Activated CD8-positive, alpha-beta memory T cell treated with anti-CD3 and anti-CD28 coated beads, Interleukin-2, amount 10 ng/mL, durations not matched to agents 7 days and 5 days (primary cell): ENCODE measurements around the gene COL5A3. TPM values are rescaled to one million over a fixed set of nuclear protein-coding genes. Genes with fewer than 3 reads are reported as not detected.
"Not testable (repeated sequence)": the region's sequence is repeated elsewhere in the genome, so short reads cannot be mapped to it uniquely, and the experiment has no call there.

Experiments used
- ATAC-seq: fragments of 150-1000 bp; cut with Tn5 transposase; one replicate; pipeline ENCODE4 v1.10.0; 2021; ENCODE audit warnings: moderate library complexity
- CTCF ChIA-PET: fragments of 350-600 bp; sonication (Branson Sonifier 250); formaldehyde crosslinking; loops from one replicate; lab custom pipeline; 2021; ENCODE audit warnings: antibody characterized with exemption; lab: Charles Lee
- DNase-seq: peaks from one replicate; pipeline ENCODE4 v3.0.0-alpha.2; 2020
- H3K27ac Mint-ChIP-seq: one replicate; pipeline ENCODE4 v1.8.0; 2021; ENCODE audit warnings: mild to moderate bottlenecking, mixed read lengths
- H3K27me3 Mint-ChIP-seq: one replicate; pipeline ENCODE4 v1.8.0; 2021; ENCODE audit warnings: mixed read lengths
- H3K36me3 Mint-ChIP-seq: one replicate; pipeline ENCODE4 v1.8.0; 2021; ENCODE audit warnings: mild to moderate bottlenecking, mixed read lengths
- H3K4me1 Mint-ChIP-seq: one replicate; pipeline ENCODE4 v1.8.0; 2021; ENCODE audit warnings: mixed read lengths
- H3K4me3 Mint-ChIP-seq: one replicate; pipeline ENCODE4 v1.8.0; 2021; ENCODE audit warnings: mild to moderate bottlenecking, moderate library complexity, mixed read lengths
- H3K9me3 Mint-ChIP-seq: one replicate; pipeline ENCODE4 v1.8.0; 2022; ENCODE audit warnings: low read depth, mixed read lengths
- total RNA-seq, 2 experiments: library from RNA; stranded (reverse); gene quantifications; one replicate each; pipeline ENCODE4 v1.2.3, GENCODE V29; 2021

COL5A3 gene
- total RNA-seq, 2 experiments from 2014 or later: 0.09 TPM; not detected in 1

- H3K27me3 Mint-ChIP-seq: peaks cover 22% of the 10 kb centered on the region
- DNase-seq, ATAC-seq, H3K4me3 Mint-ChIP-seq, CTCF ChIA-PET, H3K36me3 Mint-ChIP-seq, H3K4me1 Mint-ChIP-seq, H3K9me3 Mint-ChIP-seq, H3K27ac Mint-ChIP-seq: not testable (repeated sequence)
Measured at GRCh38 chr19:10023096-10023495, 12.8 kb upstream of the COL5A3 start.

DNA sequence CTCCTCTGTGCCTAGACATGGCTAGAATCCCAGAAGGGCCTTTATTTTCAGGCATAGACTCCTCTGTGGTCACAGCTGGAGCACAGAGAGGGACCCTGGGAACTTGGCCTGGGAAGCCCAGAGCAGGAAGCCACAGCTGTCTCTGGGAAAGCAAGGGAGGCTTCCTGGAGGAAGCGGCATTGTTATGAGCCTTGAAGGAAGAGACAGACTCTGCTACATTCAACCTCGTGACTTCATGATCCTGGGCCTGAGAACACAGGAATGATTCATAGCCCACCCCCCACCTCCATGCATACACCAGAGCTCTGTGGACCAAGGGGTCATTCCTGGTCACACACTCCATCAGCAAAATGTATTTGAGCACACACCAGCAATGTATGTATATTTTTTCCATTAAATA is 11.6 kb upstream of the COL5A3 start:
- CTCF ChIA-PET: interaction anchor here (1.0 kb wide), 1 partner anchor 89 kb away, joined by 4 read pairs; no protein-coding TSS in a partner anchor
- ATAC-seq (no peak), DNase-seq (no peak)
- Mint-ChIP-seq H3K4me3 (no peak overlapping the region), H3K9me3 (no peaks in the 10 kb centered on the region), H3K27me3 (peaks cover 13% of the 10 kb centered on the region), H3K27ac (no peak overlapping the region), H3K4me1 (no peaks in the 10 kb centered on the region), H3K36me3 (no peaks in the 10 kb centered on the region)

- no peak overlapping the region for H3K4me3 Mint-ChIP-seq
- no peaks in the 10 kb centered on the region for H3K36me3 Mint-ChIP-seq
- no peak overlapping the region for H3K27ac Mint-ChIP-seq
- no peak for DNase-seq
- no peaks in the 10 kb centered on the region for H3K9me3 Mint-ChIP-seq
- ATAC-seq: no peak
- H3K4me1 Mint-ChIP-seq: no peaks in the 10 kb centered on the region
- CTCF ChIA-PET: interaction anchor here (1.0 kb wide), 1 partner anchor 89 kb away, joined by 4 read pairs; no protein-coding TSS in a partner anchor
- H3K27me3 Mint-ChIP-seq: peaks cover 8% of the 10 kb centered on the region
Measured at GRCh38 chr19:10021446-10021845, 11.1 kb upstream of the COL5A3 start.

DNA sequence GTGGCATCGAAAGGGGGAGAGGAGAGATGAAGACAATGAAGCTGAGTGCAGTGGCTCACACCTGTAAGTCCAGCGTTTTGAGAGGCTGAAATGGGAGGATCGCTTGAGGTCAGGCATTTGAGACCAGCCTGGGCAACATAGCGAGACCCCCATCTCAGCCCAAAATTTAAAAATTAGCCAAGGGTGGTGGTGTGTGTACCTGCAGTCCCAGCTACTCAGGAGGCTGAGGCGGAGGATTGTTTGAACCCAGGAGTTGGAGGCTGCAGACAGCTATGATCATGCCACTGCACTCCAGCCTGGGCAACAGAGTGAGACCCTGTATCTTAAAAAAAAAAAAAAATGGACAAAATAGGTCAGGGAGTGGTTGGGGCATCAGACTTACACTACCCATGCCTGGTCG is 10.5 kb upstream of the COL5A3 start:
- Mint-ChIP-seq H3K36me3 (no peaks in the 10 kb centered on the region), H3K4me1 (no peaks in the 10 kb centered on the region), H3K27me3 (peaks cover 4% of the 10 kb centered on the region), H3K27ac (no peak overlapping the region), H3K9me3 (no peaks in the 10 kb centered on the region), H3K4me3 (no peak overlapping the region)
- ATAC-seq (no peak), DNase-seq (no peak)
- CTCF ChIA-PET: interaction anchor here (1.0 kb wide), 1 partner anchor 88 kb away, joined by 4 read pairs; no protein-coding TSS in a partner anchor

- Mint-ChIP-seq H3K27ac (no peak overlapping the region), H3K4me3 (no peak overlapping the region), H3K36me3 (no peaks in the 10 kb centered on the region), H3K27me3 (peaks cover 4% of the 10 kb centered on the region), H3K4me1 (no peaks in the 10 kb centered on the region), H3K9me3 (no peaks in the 10 kb centered on the region)
- DNase-seq (no peak), ATAC-seq (no peak)
- CTCF ChIA-PET: interaction anchor here (1.9 kb wide), 1 partner anchor 19 kb away, joined by 6 read pairs; no protein-coding TSS in a partner anchor
Measured at GRCh38 chr19:10019246-10019645, 8.9 kb upstream of the COL5A3 start.

DNA sequence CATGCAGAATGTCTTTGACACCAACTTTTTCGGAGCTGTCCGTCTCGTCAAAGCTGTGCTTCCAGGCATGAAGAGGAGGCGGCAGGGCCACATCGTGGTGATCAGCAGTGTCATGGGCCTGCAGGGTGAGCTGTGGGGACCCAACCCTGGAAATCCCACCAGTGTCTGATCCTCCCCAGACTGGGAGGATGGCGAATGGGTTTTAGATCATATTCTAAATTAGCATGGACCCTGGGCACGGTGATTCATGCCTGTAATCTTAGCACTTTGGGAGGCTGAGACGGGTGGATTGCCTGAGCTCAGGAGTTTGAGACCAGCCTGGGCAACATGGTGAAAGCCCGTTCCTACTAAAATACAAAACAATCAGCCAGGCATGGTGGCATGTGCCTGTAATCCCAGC is 8.5 kb upstream of the COL5A3 start:
- ATAC-seq: no peak
- Mint-ChIP-seq H3K9me3 (no peaks in the 10 kb centered on the region), H3K4me1 (no peaks in the 10 kb centered on the region), H3K36me3 (no peaks in the 10 kb centered on the region), H3K27me3 (peaks cover 8% of the 10 kb centered on the region), H3K27ac (no peak overlapping the region), H3K4me3 (no peak overlapping the region)
- CTCF ChIA-PET: interaction anchor here (1.9 kb wide), 1 partner anchor 18 kb away, joined by 6 read pairs; no protein-coding TSS in a partner anchor
- no peak for DNase-seq

GRCh38 chr19:10018263-10018662 is 8.0 kb upstream of the COL5A3 start:
- CTCF ChIA-PET: no interaction called here
- no peaks in the 10 kb centered on the region for H3K4me1 Mint-ChIP-seq
- H3K4me3 Mint-ChIP-seq: no peak overlapping the region
- no peak overlapping the region for H3K27ac Mint-ChIP-seq
- no peaks in the 10 kb centered on the region for H3K9me3 Mint-ChIP-seq
- DNase-seq (no peak), ATAC-seq (no peak)
- H3K27me3 Mint-ChIP-seq: peaks cover 10% of the 10 kb centered on the region
- H3K36me3 Mint-ChIP-seq: no peaks in the 10 kb centered on the region

GRCh38 chr19:10013834-10014618 is 3.7 kb upstream of the COL5A3 start:
- Mint-ChIP-seq H3K27ac (no peak overlapping the region), H3K4me3 (no peak overlapping the region), H3K27me3 (peaks cover 34% of the 10 kb centered on the region), H3K9me3 (no peaks in the 10 kb centered on the region), H3K36me3 (peaks cover 3% of the 10 kb centered on the region), H3K4me1 (peaks cover 4% of the 10 kb centered on the region)
- ATAC-seq (no peak), DNase-seq (no peak)
- CTCF ChIA-PET: interaction anchor here (1.7 kb wide), 1 partner anchor 14 kb away, joined by 4 read pairs; no protein-coding TSS in a partner anchor

GRCh38 chr19:10013316-10013715 is 3.0 kb upstream of the COL5A3 start, which contains the start of gene RDH8:
Gene RDH8 (plus strand): TSS chr19:10013483. CDS start chr19:10013498, 15 bp downstream.
- ATAC-seq (no peak), DNase-seq (no peak)
- H3K27me3 Mint-ChIP-seq: peaks cover 40% of the 10 kb centered on the region
- H3K27ac Mint-ChIP-seq: no peak within 1 kb of the TSS
- CTCF ChIA-PET: interaction anchor here (1.3 kb wide), 1 partner anchor 83 kb away, joined by 3 read pairs; no protein-coding TSS in a partner anchor
- peaks cover 3% of the 10 kb centered on the region for H3K36me3 Mint-ChIP-seq
- H3K9me3 Mint-ChIP-seq: no peaks in the 10 kb centered on the region
- H3K4me3 Mint-ChIP-seq: no peak within 1 kb of the TSS
- H3K4me1 Mint-ChIP-seq: peaks cover 8% of the 10 kb centered on the region

DNA sequence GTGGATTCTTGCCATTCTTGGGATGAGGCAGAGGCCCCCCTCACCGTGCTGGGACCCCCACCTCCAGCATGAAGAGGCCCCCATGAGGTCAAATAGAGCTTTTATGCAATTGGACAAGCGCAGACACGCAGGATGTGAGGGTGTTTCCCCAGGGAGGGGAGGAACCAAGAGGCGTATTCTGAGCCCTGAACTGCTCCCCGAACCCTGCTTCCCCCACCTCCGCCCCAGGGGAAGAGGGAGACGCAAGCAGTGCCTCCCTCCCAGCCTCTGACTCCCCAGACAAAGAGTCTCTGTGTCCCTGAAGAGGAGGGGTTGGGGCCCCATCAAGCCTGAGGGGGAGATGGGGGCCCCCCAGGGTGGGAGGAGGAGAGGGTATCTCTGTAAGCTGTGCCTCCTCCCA is 1.7 kb upstream of the COL5A3 start:
- CTCF ChIA-PET: interaction anchor here (1.3 to 2.0 kb wide), 3 partner anchors 12 to 81 kb away, joined by 3 to 13 read pairs (median 3); no protein-coding TSS in a partner anchor
- Mint-ChIP-seq H3K9me3 (no peaks in the 10 kb centered on the region), H3K4me3 (no peak overlapping the region), H3K27ac (no peak overlapping the region), H3K4me1 (peaks cover 9% of the 10 kb centered on the region), H3K36me3 (peaks cover 3% of the 10 kb centered on the region), H3K27me3 (peaks cover 50% of the 10 kb centered on the region)
- no peak for ATAC-seq
- no peak for DNase-seq

- CTCF ChIA-PET: interaction anchor here (1.5 to 2.0 kb wide), 3 partner anchors 11 to 17 kb away, joined by 3 to 13 read pairs (median 6); no protein-coding TSS in a partner anchor
- peaks cover 15% of the 10 kb centered on the region for H3K4me1 Mint-ChIP-seq
- peaks cover 3% of the 10 kb centered on the region for H3K36me3 Mint-ChIP-seq
- no peak overlapping the region for H3K27ac Mint-ChIP-seq
- H3K9me3 Mint-ChIP-seq: no peaks in the 10 kb centered on the region
- H3K4me3 Mint-ChIP-seq: no peak overlapping the region
- ATAC-seq: no peak
- no peak for DNase-seq
- H3K27me3 Mint-ChIP-seq: peaks cover 52% of the 10 kb centered on the region
Measured at GRCh38 chr19:10010939-10011338, 635 bp upstream of the COL5A3 start.

DNA sequence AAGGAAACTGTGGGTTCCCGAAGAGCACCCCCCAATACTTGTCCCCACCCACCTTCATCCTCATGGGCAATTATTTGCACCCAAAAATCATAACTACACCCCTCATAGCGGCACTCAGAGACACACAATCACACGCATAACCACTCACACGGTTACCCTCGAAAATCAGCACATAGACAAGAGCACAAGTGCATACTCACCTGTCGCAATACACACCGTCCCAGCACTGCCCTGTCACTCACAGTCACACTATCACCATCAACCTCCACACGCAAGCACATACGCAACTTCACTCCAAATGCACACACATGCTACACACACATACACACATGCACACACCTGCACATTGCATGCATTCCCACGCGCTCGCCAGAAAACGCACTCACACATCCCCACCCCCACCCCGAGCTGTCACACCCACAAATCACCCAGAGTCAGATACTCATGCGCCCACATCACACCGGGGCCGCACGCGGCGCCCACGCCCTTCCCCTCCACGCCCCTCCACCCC is 535 bp downstream of the COL5A3 start:
- ATAC-seq: no peak
- Mint-ChIP-seq H3K9me3 (no peaks in the 10 kb centered on the region), H3K27me3 (peaks cover 53% of the 10 kb centered on the region), H3K4me1 (peaks cover 17% of the 10 kb centered on the region), H3K4me3 (no peak overlapping the region), H3K27ac (no peak overlapping the region), H3K36me3 (peaks cover 3% of the 10 kb centered on the region)
- CTCF ChIA-PET: interaction anchor here (1.5 to 2.2 kb wide), 4 partner anchors 10 to 18 kb away, joined by 6 to 14 read pairs (median 10); no protein-coding TSS in a partner anchor
- no peak for DNase-seq

- Mint-ChIP-seq H3K27ac (no peak overlapping the region), H3K4me3 (no peak overlapping the region), H3K9me3 (no peaks in the 10 kb centered on the region), H3K36me3 (peaks cover 3% of the 10 kb centered on the region), H3K27me3 (peaks cover 49% of the 10 kb centered on the region), H3K4me1 (peaks cover 23% of the 10 kb centered on the region)
- CTCF ChIA-PET: interaction anchor here (1.5 to 2.2 kb wide), 2 partner anchors 8 to 19 kb away, joined by 6 to 14 read pairs; no protein-coding TSS in a partner anchor
- no peak for DNase-seq
- no peak for ATAC-seq
Measured at GRCh38 chr19:10008184-10008765, 2.0 kb downstream of the COL5A3 start.
